ENCODE results near the gene ADM.

GRCh38 chr11:10311802-10312201 is 6.9 kb downstream of the ADM start:
- no peak for TF ChIP-seq POLR2A (IDR thresholded peaks at IDR 0.05; ENCODE audit: low read depth, low read length)
- no peak for TF ChIP-seq CTCF (IDR thresholded peaks at IDR 0.05; ENCODE audit: extremely low read depth in 1 of 2, insufficient read depth in 1 of 2, low read depth in 1 of 2, low read length in 2 of 2)
- no peak for TF ChIP-seq EZH2 (IDR thresholded peaks at IDR 0.05; ENCODE audit: borderline replicate concordance, low read depth, low read length, severe bottlenecking)
- TF ChIP-seq MYC (IDR thresholded peaks at IDR 0.05; ENCODE audit: low read depth, low read length): no peak

All from endothelial cell of umbilical vein (primary cell).